Measurements from ENCODE around the gene CRB2. TPM values are rescaled to one million over a fixed set of nuclear protein-coding genes. Genes with fewer than 3 reads are reported as not detected.
A peak's percentile ranks its signal among the peaks of the same experiment; 100 is the strongest.
"Not testable (repeated sequence)": the region's sequence is repeated elsewhere in the genome, so short reads cannot be mapped to it uniquely, and the experiment has no call there.

CRB2 gene
- polyA plus RNA-seq, 1 experiment, result not detected

DNA sequence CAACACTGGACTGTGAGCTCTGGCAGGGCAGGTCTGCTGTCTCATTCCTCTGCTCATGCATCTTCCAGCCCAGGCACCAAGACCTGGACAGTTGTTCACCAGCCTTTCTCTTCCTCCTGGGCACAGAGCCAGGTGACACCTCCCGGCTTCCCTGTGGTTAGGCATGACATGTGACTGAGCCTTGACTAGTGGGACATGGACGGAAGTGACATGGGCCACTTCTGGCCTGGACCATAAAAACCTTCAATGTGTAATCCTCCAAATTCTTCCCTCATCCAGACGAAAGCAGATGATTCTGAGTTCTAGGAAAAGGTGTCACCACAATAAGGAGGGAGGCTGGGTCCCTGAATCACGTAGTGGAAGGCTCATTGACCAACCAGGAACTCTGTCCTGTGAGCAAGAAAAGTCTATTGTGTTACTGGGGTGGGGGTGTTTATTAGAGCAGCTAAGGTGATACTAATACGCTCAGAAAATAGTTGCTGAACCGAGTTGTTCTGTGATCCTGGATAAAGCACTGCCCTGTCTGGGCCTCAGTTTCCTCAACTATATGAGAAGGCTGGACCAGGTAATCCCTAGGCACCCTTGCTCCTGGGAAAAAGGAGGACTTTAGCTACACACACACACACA, 26.6 kb upstream of the CRB2 start:
- ChIA-PET CTCF (interaction anchor here (4.7 kb wide), 1 partner anchor 20 kb away, joined by 19 read pairs; no protein-coding TSS in a partner anchor), POLR2A (no interaction called here)
- H3K4me3 ChIP-seq (ENCODE audit: low read depth, low read length), result no peak overlapping the region
- TF ChIP-seq, protein P1, sequence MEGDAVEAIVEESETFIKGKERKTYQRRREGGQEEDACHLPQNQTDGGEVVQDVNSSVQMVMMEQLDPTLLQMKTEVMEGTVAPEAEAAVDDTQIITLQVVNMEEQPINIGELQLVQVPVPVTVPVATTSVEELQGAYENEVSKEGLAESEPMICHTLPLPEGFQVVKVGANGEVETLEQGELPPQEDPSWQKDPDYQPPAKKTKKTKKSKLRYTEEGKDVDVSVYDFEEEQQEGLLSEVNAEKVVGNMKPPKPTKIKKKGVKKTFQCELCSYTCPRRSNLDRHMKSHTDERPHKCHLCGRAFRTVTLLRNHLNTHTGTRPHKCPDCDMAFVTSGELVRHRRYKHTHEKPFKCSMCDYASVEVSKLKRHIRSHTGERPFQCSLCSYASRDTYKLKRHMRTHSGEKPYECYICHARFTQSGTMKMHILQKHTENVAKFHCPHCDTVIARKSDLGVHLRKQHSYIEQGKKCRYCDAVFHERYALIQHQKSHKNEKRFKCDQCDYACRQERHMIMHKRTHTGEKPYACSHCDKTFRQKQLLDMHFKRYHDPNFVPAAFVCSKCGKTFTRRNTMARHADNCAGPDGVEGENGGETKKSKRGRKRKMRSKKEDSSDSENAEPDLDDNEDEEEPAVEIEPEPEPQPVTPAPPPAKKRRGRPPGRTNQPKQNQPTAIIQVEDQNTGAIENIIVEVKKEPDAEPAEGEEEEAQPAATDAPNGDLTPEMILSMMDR (IDR thresholded peaks at IDR 0.05; ENCODE audit: insufficient read depth, low read depth, low read length), result no peak
- DNase-seq (ENCODE audit: low read depth), result no peak
- H3K27me3 ChIP-seq (ENCODE audit: control insufficient read depth, insufficient read depth, low read length), result peaks cover 6% of the 10 kb centered on the region
- H3K36me3 ChIP-seq (ENCODE audit: control insufficient read depth, insufficient read depth, low read length), result no peaks in the 10 kb centered on the region

DNA sequence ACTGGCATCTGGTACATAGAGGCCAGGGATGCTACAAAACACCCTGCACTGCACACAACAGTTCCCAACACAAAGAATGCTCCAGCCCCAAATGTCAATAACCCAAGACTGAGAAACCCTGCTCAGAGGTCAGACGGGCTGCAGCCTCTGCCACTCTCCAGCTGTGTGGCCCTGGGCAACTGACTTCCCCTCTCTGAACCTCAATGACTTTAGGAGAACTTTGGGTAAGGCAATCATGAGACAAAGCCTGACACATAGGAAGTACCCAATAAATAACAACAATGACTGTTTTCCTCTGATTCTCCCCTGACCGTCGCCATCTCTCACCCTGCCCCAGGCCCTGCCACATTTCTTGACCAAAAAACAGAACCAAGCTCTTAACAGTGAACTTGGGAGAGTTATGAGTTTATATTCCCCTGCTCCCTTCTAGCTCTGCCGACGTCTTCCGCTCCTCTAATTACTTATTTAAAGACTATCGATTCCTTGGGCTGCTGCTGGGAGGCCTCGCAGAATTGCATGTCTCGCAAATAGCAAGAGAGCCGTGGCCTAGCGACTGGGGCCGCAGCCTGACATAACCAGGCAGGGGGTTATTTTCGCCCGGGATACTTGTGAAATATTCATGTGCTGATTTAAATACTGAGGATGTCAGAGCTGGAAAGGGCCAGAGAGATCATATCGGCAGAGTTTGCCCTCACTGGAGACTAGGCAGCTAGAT, 24.5 kb upstream of the CRB2 start:
- TF ChIP-seq, protein P1 (IDR thresholded peaks at IDR 0.05; ENCODE audit: insufficient read depth, low read depth, low read length), result no peak
- Histone ChIP-seq H3K4me3 (ENCODE audit: low read depth, low read length) (no peak overlapping the region), H3K36me3 (ENCODE audit: control insufficient read depth, insufficient read depth, low read length) (no peaks in the 10 kb centered on the region), H3K27me3 (ENCODE audit: control insufficient read depth, insufficient read depth, low read length) (peaks cover 2% of the 10 kb centered on the region; the same call in 1 of the 2 replicates)
- ChIA-PET CTCF (interaction anchor here (1.0 kb wide), 1 partner anchor 9 kb away, joined by 3 read pairs; no protein-coding TSS in a partner anchor), POLR2A (no interaction called here)
- no peak for DNase-seq (ENCODE audit: low read depth)

DNA sequence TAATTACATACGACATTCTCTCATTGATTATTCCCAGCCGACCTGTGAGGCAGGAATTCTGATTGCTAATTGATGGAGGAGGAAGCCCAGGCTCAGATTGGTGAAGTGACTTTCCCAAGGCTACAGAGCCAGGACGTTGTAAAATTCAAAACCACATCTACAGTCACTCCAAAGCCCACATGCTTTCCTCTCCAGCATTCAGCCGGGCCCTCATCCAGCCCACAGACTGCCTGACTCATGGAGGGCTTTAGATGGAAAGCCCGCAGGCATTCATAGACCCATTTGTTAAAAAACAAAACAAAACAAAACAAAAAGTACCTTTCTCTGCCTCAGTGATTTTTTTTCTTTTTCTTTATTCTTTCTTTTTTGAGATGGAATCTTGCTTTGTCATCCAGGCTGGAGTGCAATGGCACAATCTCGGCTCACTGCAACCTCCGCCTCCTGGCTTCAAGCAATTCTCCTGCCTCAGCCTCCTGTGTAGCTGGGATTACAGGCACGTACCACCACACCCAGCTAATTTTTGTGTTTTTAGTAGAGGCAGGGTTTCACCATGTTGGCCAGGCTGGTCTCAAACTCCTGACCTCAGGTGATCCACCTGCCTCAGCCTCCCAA, 22.8 kb upstream of the CRB2 start:
- H3K27me3 ChIP-seq (ENCODE audit: control insufficient read depth, insufficient read depth, low read length); CTCF ChIA-PET; H3K4me3 ChIP-seq (ENCODE audit: low read depth, low read length); H3K36me3 ChIP-seq (ENCODE audit: control insufficient read depth, insufficient read depth, low read length); POLR2A ChIA-PET: not testable (repeated sequence)
- peak; percentile 60 for DNase-seq (ENCODE audit: low read depth)

DNA sequence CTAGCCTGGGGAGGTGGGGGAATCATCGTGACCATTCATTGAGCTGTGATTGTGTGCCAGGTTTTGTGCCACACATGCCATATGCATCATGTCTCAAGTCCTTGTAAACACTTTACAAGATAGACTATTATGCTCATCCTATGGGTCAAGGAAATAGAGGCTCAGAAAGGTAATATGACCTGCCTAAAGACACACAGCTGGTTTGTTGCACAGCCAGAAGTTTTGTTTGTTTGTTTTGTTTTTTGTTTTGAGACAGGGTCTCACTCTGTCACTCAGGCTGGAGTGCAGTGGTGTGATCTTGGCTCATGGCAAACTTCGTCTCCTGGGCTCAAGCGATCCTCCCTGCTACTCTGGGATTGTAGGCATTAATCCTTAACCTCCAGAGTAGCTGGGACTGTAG, 21.4 kb upstream of the CRB2 start:
- ChIA-PET CTCF (interaction anchor here (1.0 to 8.7 kb wide), 2 partner anchors 15 to 20 kb away, joined by 4 to 45 read pairs; no protein-coding TSS in a partner anchor), POLR2A (no interaction called here)
- TF ChIP-seq, protein P1 (IDR thresholded peaks at IDR 0.05; ENCODE audit: insufficient read depth, low read depth, low read length), result no peak
- Histone ChIP-seq H3K36me3 (ENCODE audit: control insufficient read depth, insufficient read depth, low read length) (no peaks in the 10 kb centered on the region), H3K27me3 (ENCODE audit: control insufficient read depth, insufficient read depth, low read length) (no peaks in the 10 kb centered on the region; the same call in 1 of the 2 replicates), H3K4me3 (ENCODE audit: low read depth, low read length) (no peak overlapping the region)
- no peak for DNase-seq (ENCODE audit: low read depth)

DNA sequence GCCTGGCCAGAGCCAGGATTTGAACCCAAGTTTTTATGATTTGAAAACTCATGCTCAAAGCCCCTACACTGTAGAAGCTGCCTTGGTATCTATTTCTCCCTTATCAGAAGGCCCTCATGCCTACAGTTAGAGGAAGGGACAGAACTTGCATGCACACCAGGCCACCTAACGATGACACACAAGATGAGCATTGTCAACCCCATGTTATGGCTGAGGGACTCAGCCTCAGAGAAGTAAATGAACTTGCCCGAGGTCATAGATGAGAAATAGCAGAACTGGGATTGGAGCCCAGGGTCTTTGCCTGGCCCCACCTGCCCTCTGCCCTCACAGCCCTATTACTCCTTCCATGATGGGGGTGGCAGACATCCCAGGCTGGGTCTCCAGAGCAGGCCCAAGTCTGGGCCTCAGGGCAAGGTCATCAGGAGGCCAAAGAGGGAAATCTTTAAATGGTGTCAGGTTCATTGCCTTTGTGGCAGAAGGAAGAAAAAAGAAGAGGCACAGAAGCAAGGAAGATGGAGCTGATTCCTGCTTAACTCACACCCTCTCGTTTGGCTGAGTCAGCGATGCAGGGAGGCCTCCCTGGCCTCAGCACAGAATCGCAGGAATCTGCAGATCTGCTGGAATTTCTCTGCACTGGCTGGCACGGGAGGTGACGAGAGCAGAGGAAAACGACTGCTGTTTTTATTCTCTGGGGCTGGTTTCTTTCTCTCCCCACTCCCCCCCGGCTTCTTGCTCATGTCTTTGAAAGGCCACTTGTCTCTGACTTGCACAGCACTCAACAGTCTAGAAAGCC, 20.6 kb upstream of the CRB2 start:
- CTCF ChIA-PET, result interaction anchor here (1.0 to 8.7 kb wide), 3 partner anchors 14 to 19 kb away, joined by 3 to 45 read pairs (median 4); no protein-coding TSS in a partner anchor
- Histone ChIP-seq H3K36me3 (ENCODE audit: control insufficient read depth, insufficient read depth, low read length) (no peaks in the 10 kb centered on the region), H3K4me3 (ENCODE audit: low read depth, low read length) (no peak overlapping the region), H3K27me3 (ENCODE audit: control insufficient read depth, insufficient read depth, low read length) (no peaks in the 10 kb centered on the region; the same call in 1 of the 2 replicates)
- peak; percentile 27 for DNase-seq (ENCODE audit: low read depth)
- POLR2A ChIA-PET, result interaction anchor here (0.6 kb wide), 1 partner anchor 126 kb away, joined by 3 read pairs; no protein-coding TSS in a partner anchor
- TF ChIP-seq, protein P1 (IDR thresholded peaks at IDR 0.05; ENCODE audit: insufficient read depth, low read depth, low read length), result no peak
